Upper lobe of left lung (tissue), 6 donors: Measurements from ENCODE around the gene ANKRD11. TPM values are rescaled to one million over a fixed set of nuclear protein-coding genes. Genes with fewer than 3 reads are reported as not detected.

Source experiments
- ATAC-seq, 2 donors: fragments of 200-7000 bp; cut with Tn5 transposase; one replicate each; pipeline ENCODE4 v1.9.1; 2022; ENCODE audit warnings: mild to moderate bottlenecking in 2 of 2, moderate library complexity in 2 of 2; ENCODE audit not compliant: low FRiP score in 2 of 2
- DNase-seq, 2 donors: peaks; one replicate each; pipeline ENCODE4 v3.0.0-alpha.2; 2019 to 2020
- H3K27ac ChIP-seq, 4 donors: fragments of 200-600 bp; sonication (generic); one replicate each; pipeline ENCODE4 v1.5.1; 2016 to 2019
- H3K27me3 ChIP-seq, 4 donors: fragments of 200-600 bp; sonication (generic); one replicate each; pipeline ENCODE4 v1.5.1; 2017 to 2019
- H3K36me3 ChIP-seq, 4 donors: fragments of 200-600 bp; sonication (generic); one replicate each; pipeline ENCODE4 v1.5.1; 2016 to 2019
- H3K4me1 ChIP-seq, 4 donors: fragments of 200-600 bp; sonication (generic); one replicate each; pipeline ENCODE4 v1.5.1; 2018 to 2019
- H3K4me3 ChIP-seq, 4 donors: fragments of 200-600 bp; sonication (generic); one replicate each; pipeline ENCODE4 v1.5.1; 2017 to 2019; ENCODE audit warnings: mild to moderate bottlenecking in 2 of 4, moderate library complexity in 1 of 4
- H3K9me3 ChIP-seq, 4 donors: fragments of 200-600 bp; sonication (generic); one replicate each; pipeline ENCODE4 v1.5.1; 2018 to 2019
- EP300 ChIP-seq, 4 donors: sonication (generic); formaldehyde crosslinking; IDR thresholded peaks; one replicate each; pipeline ENCODE4 v1.5.1; 2017; ENCODE audit warnings: antibody characterized with exemption in 4 of 4, control low read depth in 2 of 4
- POLR2A ChIP-seq, 4 donors: fragments of 450-650 bp; IDR thresholded peaks; one replicate each; pipeline ENCODE4 v1.5.1; 2016 to 2017; ENCODE audit warnings: antibody characterized with exemption in 4 of 4, mild to moderate bottlenecking in 2 of 4
- POLR2AphosphoS5 ChIP-seq, 2 donors: sonication (generic); formaldehyde crosslinking; IDR thresholded peaks; one replicate each; pipeline ENCODE4 v1.5.1; 2017; ENCODE audit warnings: antibody characterized with exemption in 2 of 2
- WGBS, 2 donors: methylation state at CpG; one replicate each; pipeline ENCODE4 v1.1.5; 2017 to 2018; 5-methylcytosine and 5-hydroxymethylcytosine counted together
- total RNA-seq, 6 donors: library from RNA; depleted of rRNA in 4 of 6; stranded (reverse); fragments of >200 nt in 4 of 6; gene quantifications; one replicate each; pipeline versions ENCODE4 v1.1.0 to v1.2.1, GENCODE V29; 2016 to 2021
- TF ChIP-seq, protein P1 (sequence below), 6 experiments: fragments of 450-650 bp in 4 of 6; fragments of 200-600 bp in 2 of 6; sonication (generic) in 2 of 6; IDR thresholded peaks; one replicate each; pipeline ENCODE4 v1.5.1; 2016 to 2019; ENCODE audit warnings: antibody characterized with exemption in 6 of 6
- donor health status: DM: no; HTN: no; CAD: no; lungs with moderate emphysema.
- donor health status: DM: no; HTN: yes; CAD: no; lungs with severe emphysema.

The ANKRD11 gene
- total RNA-seq, 6 donors from 2014 or later = 92.4 to 313 (median 134) TPM

DNA sequence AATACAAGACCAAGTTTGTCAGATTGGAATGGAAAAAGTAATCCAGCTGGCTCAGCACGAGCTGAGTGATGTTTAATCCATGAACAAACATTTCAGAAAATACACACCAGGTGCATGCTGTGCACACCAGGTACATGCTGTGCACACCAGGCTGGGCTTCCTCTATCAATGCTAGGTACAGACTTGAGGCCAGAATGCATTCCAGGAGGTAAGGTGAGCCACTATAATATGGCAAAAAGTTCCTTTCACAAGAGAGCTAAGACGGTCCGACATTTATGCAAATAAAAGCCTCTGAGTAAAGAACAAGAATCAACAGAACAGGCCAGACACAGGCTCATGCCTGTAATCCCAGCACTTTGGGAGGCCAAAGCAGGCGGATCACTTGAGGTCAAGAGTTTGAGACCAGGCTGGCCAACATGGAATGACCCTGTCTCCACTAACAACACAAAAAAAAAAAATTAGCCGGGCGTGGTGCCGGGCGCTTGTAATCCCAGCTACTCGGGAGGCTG lies 144.7 kb downstream of the ANKRD11 start:
- Histone ChIP-seq H3K4me1 (peaks cover 23 to 46% (median 28%) of the 10 kb centered on the region in 4 donors), H3K27me3 (no peaks in the 10 kb centered on the region), H3K9me3 (no peaks in the 10 kb centered on the region), H3K27ac (no peak overlapping the region), H3K4me3 (no peak overlapping the region), H3K36me3 (no peaks in the 10 kb centered on the region)
- peak in 1 of 2 donors; percentile 52 for DNase-seq
- TF ChIP-seq POLR2AphosphoS5 (IDR thresholded peaks at IDR 0.05) (no peak), EP300 (IDR thresholded peaks at IDR 0.05) (no peak), POLR2A (IDR thresholded peaks at IDR 0.05) (no peak)
- TF ChIP-seq, protein P1, sequence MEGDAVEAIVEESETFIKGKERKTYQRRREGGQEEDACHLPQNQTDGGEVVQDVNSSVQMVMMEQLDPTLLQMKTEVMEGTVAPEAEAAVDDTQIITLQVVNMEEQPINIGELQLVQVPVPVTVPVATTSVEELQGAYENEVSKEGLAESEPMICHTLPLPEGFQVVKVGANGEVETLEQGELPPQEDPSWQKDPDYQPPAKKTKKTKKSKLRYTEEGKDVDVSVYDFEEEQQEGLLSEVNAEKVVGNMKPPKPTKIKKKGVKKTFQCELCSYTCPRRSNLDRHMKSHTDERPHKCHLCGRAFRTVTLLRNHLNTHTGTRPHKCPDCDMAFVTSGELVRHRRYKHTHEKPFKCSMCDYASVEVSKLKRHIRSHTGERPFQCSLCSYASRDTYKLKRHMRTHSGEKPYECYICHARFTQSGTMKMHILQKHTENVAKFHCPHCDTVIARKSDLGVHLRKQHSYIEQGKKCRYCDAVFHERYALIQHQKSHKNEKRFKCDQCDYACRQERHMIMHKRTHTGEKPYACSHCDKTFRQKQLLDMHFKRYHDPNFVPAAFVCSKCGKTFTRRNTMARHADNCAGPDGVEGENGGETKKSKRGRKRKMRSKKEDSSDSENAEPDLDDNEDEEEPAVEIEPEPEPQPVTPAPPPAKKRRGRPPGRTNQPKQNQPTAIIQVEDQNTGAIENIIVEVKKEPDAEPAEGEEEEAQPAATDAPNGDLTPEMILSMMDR (IDR thresholded peaks at IDR 0.05) = no peak
- peak; percentile 26 to 65 for ATAC-seq
- WGBS, 2 donors = 74 to 79% methylated on average over 9 of the region's 9 CpGs

DNA sequence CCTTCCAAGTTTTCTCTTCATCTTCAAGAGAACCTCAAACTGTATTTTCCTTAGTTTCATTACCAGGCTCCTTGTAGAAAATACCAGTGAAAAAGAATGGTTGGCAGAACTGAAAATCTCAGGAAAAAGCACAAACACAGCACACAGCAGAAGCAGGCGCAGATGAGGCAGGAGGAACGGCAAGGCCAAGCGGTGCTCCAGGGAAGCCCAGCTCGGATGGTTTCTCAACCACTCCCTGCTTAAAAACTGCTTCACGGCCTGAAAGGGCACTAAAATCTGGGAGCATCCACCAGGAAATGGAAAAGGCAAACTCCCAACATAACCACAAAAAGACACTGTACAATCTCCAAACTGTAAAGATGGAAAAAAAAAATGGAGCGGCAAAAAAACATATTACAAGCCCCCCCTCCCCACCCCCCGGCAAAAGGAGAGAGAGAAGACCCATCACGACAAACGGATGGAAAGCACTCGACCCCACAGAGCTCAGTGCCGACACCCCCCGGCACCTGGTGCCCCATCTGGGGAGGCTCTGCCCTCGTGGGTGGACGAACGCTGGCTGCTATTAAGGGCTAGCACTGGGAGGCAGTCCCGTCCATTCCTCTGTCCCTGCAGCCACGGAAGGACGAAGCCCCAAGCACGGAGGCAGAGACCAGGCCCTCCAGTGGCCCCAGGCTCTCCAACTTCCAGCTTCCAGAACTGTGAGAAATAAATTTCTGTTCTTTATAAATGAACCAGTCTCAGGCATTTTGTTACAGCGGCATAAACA lies 145.3 kb downstream of the ANKRD11 start:
- Histone ChIP-seq H3K4me3 (no peak overlapping the region), H3K36me3 (no peaks in the 10 kb centered on the region), H3K27me3 (no peaks in the 10 kb centered on the region), H3K27ac (peak overlapping the region in 1 of 4 donors; percentile 27), H3K9me3 (no peaks in the 10 kb centered on the region), H3K4me1 (peaks cover 23 to 46% (median 28%) of the 10 kb centered on the region in 4 donors)
- WGBS, 2 donors = 57 to 68% methylated on average over 19 to 20 of the region's 20 CpGs
- DNase-seq = no peak
- TF ChIP-seq EP300 (IDR thresholded peaks at IDR 0.05) = no peak
- TF ChIP-seq POLR2A (IDR thresholded peaks at IDR 0.05) = no peak
- TF ChIP-seq, protein P1 (IDR thresholded peaks at IDR 0.05) = no peak
- TF ChIP-seq POLR2AphosphoS5 (IDR thresholded peaks at IDR 0.05) = no peak
- peak; percentile 15 to 38 for ATAC-seq

DNA sequence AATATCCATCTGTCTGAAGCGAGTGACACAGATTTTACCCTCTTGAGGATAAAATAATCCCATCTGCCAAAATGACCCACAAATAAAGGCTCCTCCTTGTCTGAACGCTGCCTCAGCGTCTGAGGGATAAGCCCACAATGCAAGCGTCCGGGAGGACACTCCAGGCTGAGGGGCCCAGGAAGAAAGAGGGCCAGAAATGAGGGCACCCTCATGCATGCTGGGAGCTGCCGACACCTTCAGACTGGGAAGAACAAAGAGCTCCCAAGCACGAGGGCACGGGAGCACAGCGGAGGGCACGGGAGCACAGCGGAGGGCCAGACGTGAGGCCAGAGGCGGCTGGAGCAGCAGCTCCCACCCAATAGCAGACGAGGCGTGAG lies 145.9 kb downstream of the ANKRD11 start:
- ATAC-seq = peak in 1 of 2 donors; percentile 6
- no peak for TF ChIP-seq EP300 (IDR thresholded peaks at IDR 0.05)
- no peak for TF ChIP-seq POLR2A (IDR thresholded peaks at IDR 0.05)
- TF ChIP-seq, protein P1 (IDR thresholded peaks at IDR 0.05) = no peak
- TF ChIP-seq POLR2AphosphoS5 (IDR thresholded peaks at IDR 0.05) = no peak
- Histone ChIP-seq H3K4me3 (no peak overlapping the region), H3K27ac (peak overlapping the region in 1 of 4 donors; percentile 27), H3K27me3 (no peaks in the 10 kb centered on the region), H3K9me3 (no peaks in the 10 kb centered on the region), H3K4me1 (peaks cover 23 to 46% (median 28%) of the 10 kb centered on the region in 4 donors), H3K36me3 (no peaks in the 10 kb centered on the region)
- WGBS, 2 donors = 69 to 81% methylated on average over 15 of the region's 15 CpGs
- DNase-seq = no peak

DNA sequence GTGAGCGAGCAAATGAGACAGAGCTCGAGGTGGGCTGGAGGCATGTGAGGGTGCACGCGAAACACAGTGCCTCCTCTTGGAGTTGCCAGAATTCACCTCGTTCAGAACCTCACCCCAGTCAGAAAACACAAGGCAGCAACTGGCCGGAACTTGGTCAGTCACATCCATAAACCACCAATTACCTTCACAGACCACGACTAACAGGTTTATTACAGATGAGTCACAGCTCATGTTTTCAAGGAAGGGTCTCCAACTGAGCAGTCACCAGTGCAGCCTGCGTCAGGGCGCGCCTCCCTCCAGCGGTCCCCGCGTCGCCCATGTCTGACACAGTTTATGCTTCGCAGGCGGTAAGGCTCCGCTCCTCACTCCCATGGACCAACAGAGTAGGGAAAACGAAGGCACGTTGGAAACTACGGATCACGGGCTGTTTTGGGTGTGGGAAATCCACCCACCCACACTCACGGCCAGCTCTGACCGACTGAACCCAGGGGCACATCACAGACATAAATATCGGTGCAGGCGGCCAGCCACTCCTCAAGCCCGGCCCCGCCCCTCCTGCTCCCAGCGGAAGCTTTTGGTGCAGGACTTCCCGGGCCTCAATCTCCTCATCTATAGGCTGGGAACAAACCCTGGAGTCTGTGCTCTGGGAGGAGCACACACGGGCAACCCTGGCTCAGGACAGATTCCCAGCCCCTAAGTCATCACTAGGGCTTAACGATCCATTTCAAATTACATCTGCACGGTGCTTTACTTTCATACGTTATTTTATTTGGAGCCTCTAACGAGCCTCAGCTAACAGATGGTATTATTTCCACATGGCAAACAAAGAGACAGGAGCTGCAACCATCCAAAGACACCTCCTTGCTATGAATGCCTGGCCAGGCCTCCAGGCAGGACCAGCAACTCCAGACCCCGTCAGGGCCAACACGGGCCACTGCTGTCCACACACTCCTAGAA lies 146.6 kb downstream of the ANKRD11 start:
- TF ChIP-seq, protein P1 (IDR thresholded peaks at IDR 0.05) = no peak
- TF ChIP-seq POLR2A (IDR thresholded peaks at IDR 0.05) (no peak), POLR2AphosphoS5 (IDR thresholded peaks at IDR 0.05) (no peak)
- DNase-seq = peak in 1 of 2 donors; percentile 53
- peak in 1 of 2 donors; percentile 32 for ATAC-seq
- Histone ChIP-seq H3K4me3 (no peak overlapping the region), H3K36me3 (no peaks in the 10 kb centered on the region), H3K4me1 (peaks cover 23 to 46% (median 26%) of the 10 kb centered on the region in 4 donors), H3K27ac (no peak overlapping the region), H3K27me3 (no peaks in the 10 kb centered on the region), H3K9me3 (no peaks in the 10 kb centered on the region)
- 79 to 93% methylated on average over 32 to 36 of the region's 36 CpGs for WGBS, 2 donors
